Central memory CD4-positive, alpha-beta T cell (primary cell): Measurements from ENCODE around the gene CASD1.

Experiments
- DNase-seq: peaks from one replicate; pipeline ENCODE4 v3.0.0; 2022

The CASD1 gene

DNA sequence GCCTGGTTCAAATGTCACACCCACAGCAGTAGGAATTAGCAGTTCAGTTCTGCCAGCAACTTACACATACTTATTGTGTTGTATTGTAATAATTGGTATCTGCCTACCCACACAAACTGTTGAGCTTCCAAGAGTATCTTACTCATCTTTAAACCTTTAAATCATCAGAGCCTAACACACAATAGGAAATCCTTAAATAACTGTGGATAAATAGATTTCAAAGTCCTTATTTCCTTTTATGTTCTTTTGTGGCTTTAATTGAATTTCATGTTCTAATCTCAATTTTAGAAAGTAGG, 3.9 kb downstream of the CASD1 start:
- no peak for DNase-seq

DNA sequence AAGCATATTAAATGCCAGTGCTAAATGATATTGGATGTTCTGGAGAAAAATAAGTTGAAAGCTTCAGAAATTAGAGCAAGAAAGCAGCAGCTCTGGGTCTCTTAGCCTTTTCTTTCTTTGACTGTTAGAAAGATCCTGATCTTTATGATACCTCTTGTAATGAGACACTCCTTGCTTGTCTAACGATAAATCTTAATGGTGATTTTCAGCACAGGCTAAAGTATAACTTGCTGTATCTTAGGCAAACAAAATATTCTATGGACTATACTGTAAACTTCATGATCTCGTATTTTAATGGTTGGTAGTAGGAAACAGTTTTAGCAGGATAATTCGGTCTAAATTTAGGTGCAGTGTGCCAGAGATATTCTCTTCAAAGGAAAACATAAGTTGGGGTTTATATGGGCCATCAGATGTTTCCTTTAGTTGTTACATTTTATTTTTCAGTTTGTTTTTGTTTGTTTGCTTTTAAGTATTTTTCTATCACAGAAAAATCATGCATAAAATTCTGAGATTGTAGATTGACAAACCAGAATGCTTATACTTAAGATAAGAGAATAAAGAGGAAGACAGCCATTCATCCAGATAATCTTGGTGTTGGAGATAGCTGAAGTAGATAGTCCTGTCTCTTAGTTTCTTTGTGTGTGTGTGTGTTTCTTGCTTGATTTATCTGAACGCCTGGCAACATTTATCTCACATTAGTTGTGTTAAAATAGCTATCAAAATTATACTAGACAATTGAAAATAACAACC, 4.7 kb downstream of the CASD1 start:
- no peak for DNase-seq

DNA sequence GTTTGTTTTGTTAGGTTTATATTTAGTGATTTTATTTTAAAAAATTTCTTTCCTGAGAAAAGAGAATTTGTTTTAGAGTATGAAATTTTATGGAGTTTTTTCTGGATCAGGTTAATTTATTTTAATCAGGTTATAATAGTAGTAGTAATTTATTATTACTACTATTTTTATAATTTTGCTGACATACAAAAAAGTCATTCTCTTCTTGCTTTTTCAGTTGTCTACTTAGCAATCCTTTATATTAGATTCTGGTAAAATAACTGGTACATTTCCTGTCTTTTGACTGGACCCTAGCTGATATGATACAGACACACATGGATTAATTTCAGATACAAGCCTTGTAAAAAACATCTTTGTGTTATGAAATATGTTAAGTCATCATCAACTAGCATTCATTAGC, 5.3 kb downstream of the CASD1 start:
- DNase-seq, result no peak

DNA sequence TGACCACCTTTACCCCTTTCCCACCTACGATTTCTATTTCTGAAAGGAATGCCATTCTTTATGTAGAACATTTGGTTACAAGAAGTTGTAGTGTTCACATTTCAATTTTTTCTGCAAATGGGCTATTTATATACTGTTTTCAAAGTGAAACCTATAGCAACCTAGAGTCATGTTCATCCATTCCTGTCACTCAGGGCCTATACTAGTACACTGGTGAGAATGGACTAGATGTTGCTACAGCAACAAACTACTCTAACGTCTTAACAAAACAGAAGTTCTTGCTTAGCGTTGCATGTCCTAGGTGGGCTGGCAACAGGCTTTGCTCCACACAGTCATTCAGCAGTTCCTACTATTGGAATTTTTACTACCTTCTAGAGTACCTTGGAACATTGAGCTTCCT, 16.3 kb downstream of the CASD1 start:
- no peak for DNase-seq

DNA sequence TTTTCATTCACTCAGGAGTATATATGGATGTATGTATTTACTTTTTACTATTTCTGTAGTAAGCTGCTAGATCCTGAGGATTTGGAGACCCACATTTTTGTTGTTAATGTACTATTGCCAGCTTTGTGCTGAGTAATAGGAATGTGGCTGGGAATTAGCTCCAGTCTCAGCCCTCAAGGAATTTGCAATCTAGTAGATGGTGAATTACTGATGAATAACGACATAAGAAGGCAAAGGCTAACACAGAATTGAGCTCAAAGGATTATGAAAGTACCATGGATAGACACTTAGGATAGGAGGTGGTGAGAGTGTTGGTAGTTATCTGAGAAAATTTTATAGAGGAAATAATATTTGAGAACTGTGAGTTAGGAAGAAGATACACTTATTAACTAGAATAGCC, 19.9 kb downstream of the CASD1 start:
- DNase-seq, result no peak

DNA sequence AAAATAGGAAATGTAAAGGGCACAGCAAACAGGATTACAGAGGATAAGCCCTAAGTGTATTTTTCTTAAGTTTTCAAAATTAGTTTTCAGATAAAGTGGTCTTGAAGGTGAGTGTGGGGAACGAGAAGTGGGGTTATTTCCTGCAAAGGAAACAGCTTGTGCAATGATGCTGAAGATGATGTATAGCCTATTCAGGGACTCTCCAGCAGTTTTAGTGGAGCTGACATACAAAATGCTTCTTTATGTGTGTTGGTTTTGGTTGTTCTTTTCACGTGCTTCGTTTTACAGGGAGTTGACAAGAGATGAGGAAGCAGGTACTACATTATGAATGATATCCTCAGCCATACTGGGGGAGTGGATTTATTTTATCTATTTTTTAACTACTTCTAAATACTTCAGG, 20.5 kb downstream of the CASD1 start:
- DNase-seq, result no peak

DNA sequence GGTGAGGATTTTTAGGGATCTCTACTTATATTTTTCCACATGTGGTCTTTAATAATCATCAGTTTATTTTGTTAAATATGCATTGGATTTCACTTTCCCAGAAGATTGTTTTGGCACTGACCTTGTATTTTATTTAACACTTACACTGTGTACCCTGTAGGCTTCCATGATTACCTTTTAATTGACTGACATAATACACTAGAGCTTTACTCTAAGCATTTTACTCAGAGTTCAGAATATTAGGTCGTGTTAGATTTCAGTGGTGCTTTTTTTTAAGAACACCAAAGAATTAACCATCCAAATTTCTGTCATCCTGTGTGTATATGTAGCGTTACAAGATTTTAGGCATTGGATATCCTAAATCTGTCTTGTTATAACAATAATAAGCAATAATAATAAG, 23.1 kb downstream of the CASD1 start:
- no peak for DNase-seq

DNA sequence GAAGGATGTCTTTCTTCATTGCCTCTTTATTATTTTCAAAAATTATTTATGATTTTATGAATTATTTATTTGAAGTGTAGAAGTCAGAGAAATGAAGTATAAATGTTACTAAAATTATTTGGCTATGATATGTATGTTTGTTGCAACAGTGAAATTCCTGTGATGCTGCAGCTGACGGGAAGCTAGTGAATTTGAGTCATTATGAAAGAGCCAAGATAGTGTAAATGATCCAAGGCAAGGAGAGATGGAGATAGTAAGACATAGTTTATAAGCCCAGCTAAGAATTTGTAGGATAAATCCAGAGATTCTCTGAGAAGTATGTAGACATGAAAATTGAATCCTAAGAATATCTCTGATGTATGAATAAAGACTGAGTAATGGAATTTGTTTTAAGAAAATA, 30.8 kb downstream of the CASD1 start:
- no peak for DNase-seq

DNA sequence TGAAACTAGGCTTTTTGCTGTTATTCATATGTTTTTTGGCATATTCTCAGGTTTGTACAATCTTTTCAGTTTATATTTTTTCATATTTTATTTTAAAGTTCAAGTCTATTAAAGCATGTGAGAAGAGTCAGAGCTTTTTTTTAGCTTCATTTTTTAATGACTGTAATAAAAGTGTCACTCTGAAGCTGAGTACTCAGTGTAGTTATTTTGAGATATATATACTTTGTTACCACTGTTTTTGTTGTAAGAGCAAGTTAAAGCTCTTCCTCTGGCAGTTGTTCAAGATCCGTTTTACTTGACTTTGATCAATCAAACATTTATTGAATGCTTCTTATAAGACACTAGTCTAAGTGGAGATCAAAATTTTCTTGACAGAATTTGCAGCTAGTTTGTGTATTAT, 37.5 kb downstream of the CASD1 start:
- DNase-seq, result no peak

DNA sequence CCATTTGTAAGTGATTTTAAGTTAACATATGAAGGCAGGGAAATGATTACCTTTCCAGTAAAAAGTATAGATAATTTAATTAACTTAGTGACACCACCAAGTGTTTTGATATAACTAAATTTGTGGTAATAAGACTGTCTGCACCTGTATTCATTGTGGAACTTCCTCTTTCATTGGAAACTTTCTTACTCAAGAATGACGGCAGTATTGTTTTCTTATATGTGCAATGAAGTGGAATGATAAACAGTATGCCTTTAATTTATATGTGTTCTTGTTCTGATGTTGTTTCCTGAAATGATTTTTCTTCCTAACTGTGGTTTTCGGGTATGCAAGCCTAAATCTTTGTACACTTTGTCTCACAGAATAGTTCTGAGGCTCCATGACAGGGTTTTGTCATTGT, 46.4 kb downstream of the CASD1 start:
- no peak for DNase-seq

DNA sequence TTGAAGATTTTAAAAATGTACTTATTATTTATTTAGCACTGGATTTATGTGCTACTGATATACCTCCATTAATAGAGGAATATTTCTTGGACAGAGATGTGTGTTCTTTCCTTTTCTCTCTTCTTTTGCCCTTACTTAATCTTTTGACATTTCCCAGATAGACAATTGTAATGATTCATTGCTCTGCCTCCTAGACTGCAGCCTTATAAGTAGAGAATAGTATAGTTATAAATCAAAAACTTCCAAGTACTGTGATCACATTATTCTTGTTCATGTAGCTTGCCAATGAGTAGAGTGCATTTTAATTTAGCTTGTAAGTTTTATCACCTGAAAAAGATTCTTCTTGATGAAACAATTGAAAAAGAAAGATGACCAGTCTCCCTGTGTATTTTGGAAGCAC, 47.6 kb downstream of the CASD1 start:
- DNase-seq, result no peak

DNA sequence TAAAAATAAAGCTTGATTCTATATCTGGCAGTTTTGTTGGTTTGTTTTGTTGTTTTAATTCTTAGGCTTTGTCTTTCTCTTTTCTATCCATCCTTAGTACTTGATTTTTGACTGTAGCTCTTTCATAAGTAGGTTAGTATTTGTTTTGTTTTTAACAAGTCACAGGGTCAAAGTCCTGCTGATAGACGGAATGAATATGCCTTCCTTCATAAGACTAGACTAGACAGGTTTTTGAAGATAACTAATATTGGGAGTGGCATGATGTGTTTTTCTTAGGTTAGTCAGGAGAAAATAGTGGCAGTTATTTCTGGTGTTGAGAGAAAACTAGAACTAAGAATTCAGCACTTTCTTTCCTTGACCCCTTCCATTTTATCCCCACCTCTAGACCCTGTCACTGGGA, 50.4 kb downstream of the CASD1 start:
- no peak for DNase-seq

DNA sequence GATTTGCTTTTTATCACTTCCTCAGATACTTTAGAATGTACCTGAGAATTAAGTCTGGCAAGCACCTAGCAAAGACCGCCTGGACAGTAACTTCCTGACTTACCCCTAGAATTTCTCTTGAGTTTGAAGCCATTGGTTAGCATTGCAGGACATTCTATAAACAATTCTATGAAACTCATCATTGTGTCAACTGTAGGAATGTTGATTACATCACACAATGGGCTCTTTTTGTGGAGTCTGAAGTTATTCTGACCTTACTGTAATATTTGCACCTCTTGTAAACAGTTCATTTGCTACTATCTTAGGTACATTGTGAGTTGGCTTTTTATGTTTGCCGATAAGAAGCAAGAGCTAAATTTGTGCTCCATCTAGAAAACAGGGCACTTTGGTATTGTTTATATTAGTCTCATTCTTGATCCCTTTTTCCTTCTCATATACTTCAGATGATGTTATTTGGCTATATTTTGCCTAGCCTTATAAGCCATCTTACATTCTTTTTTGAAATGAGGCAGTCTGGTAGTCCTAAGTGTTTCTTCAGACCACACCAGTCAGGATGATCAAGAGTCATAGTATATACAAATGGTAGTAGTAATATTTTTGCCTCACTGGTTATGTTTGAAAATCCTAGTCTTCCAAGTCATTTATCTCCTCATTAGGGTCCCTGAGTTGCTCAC, 52.4 kb downstream of the CASD1 start:
- DNase-seq, result no peak

DNA sequence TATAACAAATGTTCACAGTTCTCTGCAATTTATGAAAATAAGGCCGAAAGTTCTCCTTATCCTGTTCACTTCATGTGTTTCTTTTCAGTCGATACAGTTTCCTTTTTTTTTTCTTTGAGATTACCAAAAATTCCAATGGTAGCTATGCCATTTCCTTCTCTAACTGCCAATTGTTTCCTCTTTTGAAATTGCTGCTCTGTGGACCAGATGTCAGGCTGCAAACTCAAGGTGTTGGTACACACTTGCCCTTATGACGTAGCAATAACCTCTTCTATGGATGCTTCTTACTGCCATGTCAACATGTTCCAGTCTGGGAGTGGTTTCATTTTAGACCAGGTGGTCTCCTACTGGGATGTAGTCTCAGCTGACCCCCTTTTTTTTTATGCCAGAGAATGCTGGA, 52.9 kb downstream of the CASD1 start:
- no peak for DNase-seq

DNA sequence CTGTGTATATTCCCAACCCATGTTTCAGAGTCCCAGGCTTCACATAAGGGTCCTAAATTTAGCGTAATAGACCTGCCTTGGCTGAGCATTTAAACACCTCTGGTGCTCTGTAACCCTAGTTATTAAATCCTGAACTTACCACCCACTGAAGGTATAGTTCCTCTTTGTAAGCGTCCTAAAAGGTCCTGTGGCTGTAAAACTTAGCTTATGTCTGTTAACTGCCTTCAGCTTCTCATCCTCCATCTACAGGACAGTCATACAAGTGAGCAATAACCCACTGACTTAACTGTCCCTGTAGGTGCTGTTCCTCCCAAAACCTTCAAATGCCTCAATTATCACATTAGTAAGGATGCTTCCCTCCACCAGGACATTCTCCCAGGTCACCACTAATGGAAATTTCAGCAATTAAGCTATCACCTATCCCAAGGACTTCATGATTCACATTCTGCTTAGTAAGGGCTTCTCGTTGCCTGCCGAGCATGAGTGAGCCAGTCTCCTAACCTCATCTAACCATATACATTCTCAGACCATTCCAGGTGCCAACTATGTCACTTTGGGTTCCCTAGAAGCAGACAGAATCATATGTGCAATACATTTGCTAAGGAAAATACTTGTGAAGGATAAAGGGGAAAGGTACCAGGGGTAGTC, 55.8 kb downstream of the CASD1 start:
- no peak for DNase-seq

DNA sequence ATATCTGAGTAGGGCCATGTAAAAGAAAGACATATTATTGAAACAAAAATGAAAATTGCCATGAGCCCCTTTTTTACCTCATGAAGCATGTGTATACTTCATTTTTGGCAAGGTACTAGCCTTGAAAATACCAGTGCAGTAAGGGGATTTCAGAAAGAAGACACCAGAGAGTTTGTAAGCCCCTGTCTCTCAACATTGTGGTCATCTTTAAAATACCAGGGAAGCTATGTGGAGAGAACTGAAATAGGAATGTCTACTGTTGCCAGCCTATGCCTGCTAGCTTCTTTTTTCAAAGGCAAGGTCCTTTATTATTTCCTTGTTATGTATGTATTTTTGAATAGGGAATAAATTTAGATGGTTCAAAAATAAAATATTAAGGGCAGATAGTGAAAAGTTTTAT, 57.8 kb downstream of the CASD1 start:
- no peak for DNase-seq

DNA sequence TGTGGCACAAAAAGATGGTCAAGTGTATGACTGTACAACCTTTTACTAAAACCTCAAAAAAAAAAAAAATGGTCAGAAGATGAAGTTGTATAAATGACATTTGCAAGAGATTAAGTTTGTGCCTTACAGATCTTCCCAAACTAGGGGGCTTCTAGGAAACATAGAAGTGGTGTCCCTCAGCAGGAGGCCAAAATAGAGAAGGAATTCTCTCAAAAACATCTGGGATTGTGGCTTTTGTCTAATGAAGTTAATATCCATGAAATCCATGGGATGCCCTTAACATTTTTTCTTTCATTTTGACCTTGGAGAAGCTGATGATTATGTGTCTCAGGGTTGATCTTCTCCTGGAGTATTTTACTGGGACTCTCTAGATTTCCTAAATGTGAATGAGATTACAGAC, 62.2 kb downstream of the CASD1 start:
- no peak for DNase-seq

DNA sequence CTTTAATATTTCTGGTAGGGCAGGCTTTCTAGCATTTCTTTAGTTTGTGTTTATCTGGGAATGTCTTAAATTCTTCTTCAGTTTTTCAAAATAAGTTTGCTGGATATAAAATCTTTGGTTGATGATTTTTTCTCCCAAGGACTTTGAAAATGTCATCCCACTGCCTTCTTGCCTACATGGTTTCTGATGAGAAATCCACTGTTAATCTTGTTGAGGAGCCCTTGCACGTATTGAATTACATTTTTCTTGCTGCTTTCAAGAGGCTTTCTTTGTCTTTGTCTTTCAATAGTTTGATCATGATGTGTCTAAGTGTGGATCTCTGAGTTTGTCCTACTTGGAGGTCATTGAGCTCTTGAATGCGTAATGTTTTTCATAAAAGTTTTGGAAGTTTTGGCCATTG, 66.0 kb downstream of the CASD1 start:
- no peak for DNase-seq

DNA sequence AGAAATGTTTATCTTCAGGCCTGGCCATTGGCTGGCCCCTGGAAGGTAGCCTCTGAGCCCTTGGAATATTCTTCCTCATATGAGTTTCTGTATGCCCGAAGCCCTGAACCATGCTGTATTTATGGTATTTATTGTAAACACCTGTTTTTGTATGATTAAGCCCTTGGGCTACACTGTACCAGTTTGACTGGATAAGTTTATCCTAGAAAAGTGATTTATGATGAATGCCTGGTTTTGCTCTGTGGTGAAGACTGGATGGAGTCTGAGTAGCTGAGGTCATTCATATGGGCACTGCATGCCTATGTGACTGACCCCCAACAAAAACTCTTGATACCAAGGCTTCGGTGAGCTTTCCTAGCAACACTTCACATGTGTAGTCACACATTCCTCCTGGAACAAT, 66.7 kb downstream of the CASD1 start:
- no peak for DNase-seq

DNA sequence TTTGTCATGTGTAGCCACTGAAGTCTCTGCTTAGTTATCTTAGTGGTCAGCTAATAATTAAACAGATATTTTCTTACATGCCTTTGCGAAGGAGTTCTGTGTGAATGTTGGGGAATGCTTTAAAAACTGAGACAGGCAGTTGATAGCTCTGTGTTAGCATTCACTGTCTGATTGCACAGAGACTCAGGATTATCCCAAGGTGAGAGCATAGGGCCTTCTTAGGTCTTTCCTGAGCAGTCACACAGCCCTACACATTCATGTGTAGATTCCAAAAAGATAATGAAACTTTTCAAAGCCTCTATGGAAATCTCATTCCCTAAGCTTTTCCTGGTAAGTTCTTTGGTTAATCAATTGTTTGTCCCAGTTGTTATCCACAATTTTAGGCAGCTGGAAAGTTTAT, 67.7 kb downstream of the CASD1 start:
- DNase-seq, result no peak

DNA sequence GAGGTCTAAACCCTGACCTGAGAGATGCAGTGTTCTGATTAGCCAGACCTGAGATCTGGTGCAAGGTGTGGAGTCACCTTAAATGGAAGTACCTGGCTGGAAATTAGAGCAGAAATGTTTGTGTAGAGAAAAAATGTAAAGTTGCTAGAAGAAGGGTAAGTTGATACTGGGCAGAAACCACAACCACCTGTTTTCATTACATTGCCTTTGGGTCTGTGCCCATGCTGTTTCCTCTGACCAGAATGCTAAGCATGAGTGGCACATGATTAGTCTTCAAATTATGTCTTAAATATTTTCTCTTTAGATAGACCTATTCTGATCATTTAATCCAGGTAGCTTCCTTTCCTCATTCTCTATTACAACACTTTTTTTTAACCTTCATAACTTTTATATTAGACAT, 69.0 kb downstream of the CASD1 start:
- DNase-seq, result no peak

DNA sequence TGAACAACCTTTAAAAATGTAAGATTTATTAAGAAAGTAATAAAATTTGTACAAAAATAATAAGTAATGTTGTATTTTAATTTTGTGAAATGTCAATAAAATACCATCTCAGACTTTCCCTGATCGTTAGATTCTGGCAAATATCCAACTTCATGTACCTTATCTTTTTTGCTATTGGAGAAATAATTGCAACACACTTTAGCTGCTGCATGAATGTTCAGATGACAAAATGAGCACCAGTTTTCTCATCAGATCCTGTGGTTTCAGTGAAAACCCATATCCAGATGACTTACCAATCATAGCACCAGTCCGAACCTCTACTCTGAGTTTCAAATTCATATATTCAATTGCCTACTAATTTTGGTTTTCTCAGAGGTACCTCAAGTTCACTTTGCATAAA, 69.9 kb downstream of the CASD1 start:
- no peak for DNase-seq

DNA sequence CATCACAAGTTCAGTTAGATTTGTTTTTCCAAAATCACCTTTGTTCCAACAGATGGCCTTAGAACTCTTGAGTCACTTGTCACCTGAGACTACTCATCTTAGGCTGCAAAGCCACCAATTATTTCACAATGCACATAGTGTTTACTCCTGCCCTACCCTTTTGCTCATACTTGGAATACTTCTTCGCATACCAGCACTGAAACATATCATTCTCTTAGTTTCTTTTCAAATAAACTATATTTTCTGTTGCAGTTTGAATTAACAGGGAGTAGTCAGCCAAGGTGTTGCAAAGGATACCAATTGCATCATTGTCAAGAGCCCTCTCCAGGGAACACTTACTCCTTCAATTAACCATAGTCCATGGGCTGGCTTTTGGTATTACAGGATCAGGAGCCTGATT, 71.0 kb downstream of the CASD1 start:
- no peak for DNase-seq

DNA sequence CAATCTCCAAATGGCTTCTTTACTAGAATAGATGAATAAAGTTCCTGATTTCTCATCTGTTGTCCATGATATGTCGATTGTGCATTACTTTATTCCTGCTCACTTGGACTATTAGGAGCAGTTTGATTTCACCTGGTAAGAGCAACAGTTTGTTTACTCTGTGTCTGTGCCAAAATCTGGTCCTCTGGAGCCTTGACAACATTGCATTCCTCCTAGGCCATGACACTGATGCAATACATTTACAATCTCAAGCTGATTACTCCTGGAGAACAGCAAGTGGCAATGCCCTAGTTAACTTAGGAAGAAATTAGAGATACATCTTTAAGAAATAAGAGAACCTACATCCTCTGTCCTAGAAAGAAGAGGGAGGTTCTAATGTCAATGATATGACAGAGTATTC, 74.5 kb downstream of the CASD1 start:
- no peak for DNase-seq

DNA sequence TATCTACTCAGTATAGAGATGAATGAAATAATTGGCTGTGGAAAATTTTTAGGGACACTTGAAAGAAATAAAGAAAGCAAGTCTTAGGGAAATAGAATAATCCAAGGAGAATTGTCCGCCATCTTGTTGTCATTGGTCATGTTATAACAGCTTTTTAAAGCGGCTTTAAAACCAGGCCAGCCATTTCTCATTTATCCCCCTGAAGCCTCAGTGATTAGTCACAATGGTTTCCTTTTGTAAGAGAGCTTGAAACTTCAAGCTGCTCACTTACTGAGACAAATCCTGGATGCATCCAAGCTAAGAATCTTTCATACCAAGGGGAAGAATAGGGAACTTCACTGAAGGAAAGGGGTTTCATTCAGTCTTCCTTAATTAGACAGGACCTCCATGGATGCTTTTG, 78.5 kb downstream of the CASD1 start:
- no peak for DNase-seq
